Neural progenitor cell (in vitro differentiated cells): ENCODE measurements around the gene CTDP1. TPM values are rescaled to one million over a fixed set of nuclear protein-coding genes. Genes with fewer than 3 reads are reported as not detected.

ENCODE experiments used
- DNase-seq: peaks from one replicate; pipeline ENCODE4 v3.0.0-alpha.2; 2016; ENCODE audit warnings: low spot score
- H2AFZ ChIP-seq: fragments of 200-600 bp; sonication (generic); replicated peaks from 2 replicates; pipeline ENCODE4 v1.6.1; 2016; ENCODE audit warnings: antibody characterized with exemption
- H3F3A ChIP-seq: fragments of 200-600 bp; sonication (generic); 2 replicates; pipeline ENCODE4 v1.6.1; 2016; ENCODE audit warnings: antibody characterized with exemption, low read depth
- H3K27ac ChIP-seq: fragments of 200-600 bp; sonication (generic); 2 replicates; pipeline ENCODE4 v1.5.1; 2016; ENCODE audit warnings: mild to moderate bottlenecking
- H3K27me3 ChIP-seq: fragments of 200-600 bp; sonication (generic); 2 replicates; pipeline ENCODE4 v1.6.1; 2016; ENCODE audit warnings: mild to moderate bottlenecking, moderate library complexity
- H3K36me3 ChIP-seq: fragments of 200-600 bp; sonication (generic); 2 replicates; pipeline ENCODE4 v1.5.1; 2016
- H3K4me1 ChIP-seq: fragments of 200-600 bp; sonication (generic); 2 replicates; pipeline ENCODE4 v1.6.1; 2016; ENCODE audit warnings: mixed run types
- H3K4me2 ChIP-seq: fragments of 200-600 bp; sonication (generic); 2 replicates; pipeline ENCODE4 v1.6.1; 2016
- H3K4me3 ChIP-seq: fragments of 200-600 bp; sonication (generic); 2 replicates; pipeline ENCODE4 v1.5.1; 2016
- H3K79me2 ChIP-seq: fragments of 200-600 bp; sonication (generic); 2 replicates; pipeline ENCODE4 v1.6.1; 2016; ENCODE audit warnings: low read depth
- H3K9ac ChIP-seq: fragments of 200-600 bp; sonication (generic); 2 replicates; pipeline ENCODE4 v1.6.1; 2016
- H3K9me3 ChIP-seq: fragments of 200-600 bp; sonication (generic); 2 replicates; pipeline ENCODE4 v1.5.1; 2016; ENCODE audit warnings: low read depth
- H4K20me1 ChIP-seq: fragments of 200-600 bp; sonication (generic); 2 replicates; pipeline ENCODE4 v1.6.1; 2016; ENCODE audit warnings: low read depth
- H3K27ac Mint-ChIP-seq: 3 replicates; pipeline ENCODE4 v1.8.0; 2021; ENCODE audit warnings: mixed read lengths
- H3K27me3 Mint-ChIP-seq: 2 replicates; pipeline ENCODE4 v1.8.0; 2022; ENCODE audit warnings: low read depth, mild to moderate bottlenecking, inconsistent platforms, moderate library complexity, mixed read lengths; ENCODE audit not compliant: insufficient read depth
- H3K36me3 Mint-ChIP-seq: 3 replicates; pipeline ENCODE4 v1.8.0; 2021; ENCODE audit warnings: mixed read lengths
- H3K4me1 Mint-ChIP-seq: 3 replicates; pipeline ENCODE4 v1.8.0; 2021; ENCODE audit warnings: mixed read lengths
- H3K4me3 Mint-ChIP-seq: 3 replicates; pipeline ENCODE4 v1.8.0; 2021; ENCODE audit warnings: mild to moderate bottlenecking, moderate library complexity, mixed read lengths
- H3K9me3 Mint-ChIP-seq: 3 replicates; pipeline ENCODE4 v1.8.0; 2020; ENCODE audit warnings: mixed read lengths
- CTCF ChIP-seq: fragments of 200-600 bp; sonication (generic); IDR thresholded peaks from 2 replicates; pipeline ENCODE4 v1.5.1; 2017; ENCODE audit warnings: antibody characterized with exemption, mild to moderate bottlenecking
- EZH2 ChIP-seq: fragments of 200-600 bp; sonication (generic); IDR thresholded peaks from 2 replicates; pipeline ENCODE4 v1.6.1; 2017; ENCODE audit warnings: antibody characterized with exemption, mild to moderate bottlenecking, moderate library complexity
- EZH2phosphoT487 ChIP-seq: fragments of 200-600 bp; sonication (generic); IDR thresholded peaks from 2 replicates; pipeline ENCODE4 v1.6.1; 2017; ENCODE audit warnings: antibody characterized with exemption
- total RNA-seq: library from RNA; depleted of rRNA; stranded (reverse); fragments of >200 nt; gene quantifications from 2 replicates; pipeline ENCODE4 v1.2.3, GENCODE V29; 2015; ENCODE audit warnings: low replicate concordance

CTDP1 gene
- total RNA-seq, 1 donor from 2014 or later: 11.8 TPM

GRCh38 chr18:79744625-79745024 lies 65.0 kb downstream of the CTDP1 start:
- no peaks in the 10 kb centered on the region for H3K9me3 ChIP-seq
- no peaks in the 10 kb centered on the region for H3K27me3 ChIP-seq
- H3K36me3 ChIP-seq: no peaks in the 10 kb centered on the region
- Mint-ChIP-seq H3K27ac (peak overlapping the region; percentile 4), H3K36me3 (peaks cover 34% of the 10 kb centered on the region), H3K27me3 (no peaks in the 10 kb centered on the region), H3K9me3 (peaks cover 2% of the 10 kb centered on the region), H3K4me1 (no peaks in the 10 kb centered on the region), H3K4me3 (peak overlapping the region; percentile 25)
- no peak overlapping the region for H3K9ac ChIP-seq
- no peak overlapping the region for H3K4me2 ChIP-seq
- no peaks in the 10 kb centered on the region for H3F3A ChIP-seq
- no peaks in the 10 kb centered on the region for H3K4me1 ChIP-seq
- no peaks in the 10 kb centered on the region for H3K79me2 ChIP-seq
- no peak overlapping the region for H2AFZ ChIP-seq
- H3K27ac ChIP-seq: no peak overlapping the region
- H3K4me3 ChIP-seq: no peak overlapping the region
- TF ChIP-seq EZH2 (no peak), EZH2phosphoT487 (no peak), CTCF (no peak)
- no peaks in the 10 kb centered on the region for H4K20me1 ChIP-seq
- DNase-seq: no peak

GRCh38 chr18:79746730-79747129 lies 67.1 kb downstream of the CTDP1 start:
- H3K36me3 ChIP-seq: no peaks in the 10 kb centered on the region
- no peaks in the 10 kb centered on the region for H3K4me1 ChIP-seq
- no peaks in the 10 kb centered on the region for H3F3A ChIP-seq
- no peaks in the 10 kb centered on the region for H3K27me3 Mint-ChIP-seq
- H2AFZ ChIP-seq: no peak overlapping the region
- H3K9me3 Mint-ChIP-seq: peaks cover 2% of the 10 kb centered on the region
- H3K27ac ChIP-seq: no peak overlapping the region
- H3K4me3 ChIP-seq: no peak overlapping the region
- no peaks in the 10 kb centered on the region for H4K20me1 ChIP-seq
- H3K27me3 ChIP-seq: no peaks in the 10 kb centered on the region
- H3K27ac Mint-ChIP-seq: no peak overlapping the region
- no peaks in the 10 kb centered on the region for H3K79me2 ChIP-seq
- DNase-seq: no peak
- H3K4me3 Mint-ChIP-seq: no peak overlapping the region
- no peaks in the 10 kb centered on the region for H3K9me3 ChIP-seq
- peaks cover 22% of the 10 kb centered on the region for H3K36me3 Mint-ChIP-seq
- TF ChIP-seq CTCF: no peak
- TF ChIP-seq EZH2phosphoT487: no peak
- TF ChIP-seq EZH2: no peak
- H3K4me1 Mint-ChIP-seq: no peaks in the 10 kb centered on the region
- no peak overlapping the region for H3K4me2 ChIP-seq
- H3K9ac ChIP-seq: no peak overlapping the region

- Mint-ChIP-seq H3K36me3 (peaks cover 18% of the 10 kb centered on the region), H3K4me3 (no peak overlapping the region), H3K9me3 (peaks cover 2% of the 10 kb centered on the region), H3K27me3 (no peaks in the 10 kb centered on the region), H3K27ac (no peak overlapping the region), H3K4me1 (no peaks in the 10 kb centered on the region)
- Histone ChIP-seq H3K27ac (no peak overlapping the region), H3K9me3 (no peaks in the 10 kb centered on the region), H3K79me2 (no peaks in the 10 kb centered on the region), H3K36me3 (no peaks in the 10 kb centered on the region), H3K4me3 (no peak overlapping the region), H3K27me3 (no peaks in the 10 kb centered on the region), H3K4me1 (no peaks in the 10 kb centered on the region), H3K9ac (no peak overlapping the region), H3K4me2 (no peak overlapping the region), H4K20me1 (no peaks in the 10 kb centered on the region), H3F3A (no peaks in the 10 kb centered on the region), H2AFZ (no peak overlapping the region)
- no peak for TF ChIP-seq EZH2phosphoT487
- TF ChIP-seq CTCF: peak; percentile 6
- TF ChIP-seq EZH2: no peak
- no peak for DNase-seq
Measured at GRCh38 chr18:79747156-79747845, 67.7 kb downstream of the CTDP1 start.
